ENCODE data around the gene CDK16.

CDK16 gene

DNA sequence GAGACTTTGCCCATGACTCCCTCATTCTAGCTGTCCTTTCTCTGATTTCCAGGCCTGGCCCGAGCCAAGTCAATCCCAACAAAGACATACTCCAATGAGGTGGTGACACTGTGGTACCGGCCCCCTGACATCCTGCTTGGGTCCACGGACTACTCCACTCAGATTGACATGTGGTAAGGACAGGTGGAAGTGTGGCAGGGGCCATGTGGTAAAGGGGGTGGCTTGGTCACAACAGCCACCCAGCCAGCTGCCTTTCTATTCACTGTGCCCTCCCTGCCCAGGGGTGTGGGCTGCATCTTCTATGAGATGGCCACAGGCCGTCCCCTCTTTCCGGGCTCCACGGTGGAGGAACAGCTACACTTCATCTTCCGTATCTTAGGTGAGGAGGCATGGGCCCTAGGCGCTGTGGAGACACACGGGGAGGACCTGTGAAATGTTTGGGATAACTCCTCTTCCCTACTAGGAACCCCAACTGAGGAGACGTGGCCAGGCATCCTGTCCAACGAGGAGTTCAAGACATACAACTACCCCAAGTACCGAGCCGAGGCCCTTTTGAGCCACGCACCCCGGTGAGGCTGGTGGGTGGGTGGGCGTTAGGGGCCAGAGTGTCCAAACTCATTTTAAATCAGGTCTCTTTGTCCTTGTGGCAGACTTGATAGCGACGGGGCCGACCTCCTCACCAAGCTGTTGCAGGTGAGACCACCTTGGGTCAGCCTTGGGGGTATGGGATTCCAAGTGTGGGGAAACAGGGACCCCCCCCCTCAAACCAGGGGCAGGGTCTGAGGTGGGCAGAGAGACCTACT lies 8.3 kb downstream of the CDK16 start:
- H3K27me3 ChIP-seq (replicated peaks; ENCODE audit: control insufficient read depth, insufficient read depth, low read length): no peaks in the 10 kb centered on the region
- H3K4me3 ChIP-seq (replicated peaks; ENCODE audit: low read depth, low read length): no peak overlapping the region
- peaks cover 15% of the 10 kb centered on the region for H3K36me3 ChIP-seq (ENCODE audit: control insufficient read depth, insufficient read depth, low read length)
- DNase-seq (ENCODE audit: extremely low read depth, insufficient read length): no peak
- TF ChIP-seq, protein P1, sequence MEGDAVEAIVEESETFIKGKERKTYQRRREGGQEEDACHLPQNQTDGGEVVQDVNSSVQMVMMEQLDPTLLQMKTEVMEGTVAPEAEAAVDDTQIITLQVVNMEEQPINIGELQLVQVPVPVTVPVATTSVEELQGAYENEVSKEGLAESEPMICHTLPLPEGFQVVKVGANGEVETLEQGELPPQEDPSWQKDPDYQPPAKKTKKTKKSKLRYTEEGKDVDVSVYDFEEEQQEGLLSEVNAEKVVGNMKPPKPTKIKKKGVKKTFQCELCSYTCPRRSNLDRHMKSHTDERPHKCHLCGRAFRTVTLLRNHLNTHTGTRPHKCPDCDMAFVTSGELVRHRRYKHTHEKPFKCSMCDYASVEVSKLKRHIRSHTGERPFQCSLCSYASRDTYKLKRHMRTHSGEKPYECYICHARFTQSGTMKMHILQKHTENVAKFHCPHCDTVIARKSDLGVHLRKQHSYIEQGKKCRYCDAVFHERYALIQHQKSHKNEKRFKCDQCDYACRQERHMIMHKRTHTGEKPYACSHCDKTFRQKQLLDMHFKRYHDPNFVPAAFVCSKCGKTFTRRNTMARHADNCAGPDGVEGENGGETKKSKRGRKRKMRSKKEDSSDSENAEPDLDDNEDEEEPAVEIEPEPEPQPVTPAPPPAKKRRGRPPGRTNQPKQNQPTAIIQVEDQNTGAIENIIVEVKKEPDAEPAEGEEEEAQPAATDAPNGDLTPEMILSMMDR (IDR thresholded peaks at IDR 0.05; ENCODE audit: insufficient read depth, low read length, poor library complexity, severe bottlenecking): no peak

DNA sequence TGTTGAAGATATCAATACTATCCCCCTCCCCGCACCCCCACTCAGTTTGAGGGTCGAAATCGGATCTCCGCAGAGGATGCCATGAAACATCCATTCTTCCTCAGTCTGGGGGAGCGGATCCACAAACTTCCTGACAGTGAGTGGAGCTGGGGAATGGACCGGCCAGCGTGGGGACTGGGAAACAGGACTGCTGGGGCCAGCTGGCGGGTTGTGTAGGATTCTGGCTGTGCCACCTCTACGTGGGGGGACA lies 8.8 kb downstream of the CDK16 start:
- H3K27me3 ChIP-seq (replicated peaks; ENCODE audit: control insufficient read depth, insufficient read depth, low read length): no peaks in the 10 kb centered on the region
- H3K4me3 ChIP-seq (replicated peaks; ENCODE audit: low read depth, low read length): no peak overlapping the region
- TF ChIP-seq, protein P1 (IDR thresholded peaks at IDR 0.05; ENCODE audit: insufficient read depth, low read length, poor library complexity, severe bottlenecking): no peak
- H3K36me3 ChIP-seq (ENCODE audit: control insufficient read depth, insufficient read depth, low read length): peaks cover 15% of the 10 kb centered on the region
- no peak for DNase-seq (ENCODE audit: extremely low read depth, insufficient read length)

DNA sequence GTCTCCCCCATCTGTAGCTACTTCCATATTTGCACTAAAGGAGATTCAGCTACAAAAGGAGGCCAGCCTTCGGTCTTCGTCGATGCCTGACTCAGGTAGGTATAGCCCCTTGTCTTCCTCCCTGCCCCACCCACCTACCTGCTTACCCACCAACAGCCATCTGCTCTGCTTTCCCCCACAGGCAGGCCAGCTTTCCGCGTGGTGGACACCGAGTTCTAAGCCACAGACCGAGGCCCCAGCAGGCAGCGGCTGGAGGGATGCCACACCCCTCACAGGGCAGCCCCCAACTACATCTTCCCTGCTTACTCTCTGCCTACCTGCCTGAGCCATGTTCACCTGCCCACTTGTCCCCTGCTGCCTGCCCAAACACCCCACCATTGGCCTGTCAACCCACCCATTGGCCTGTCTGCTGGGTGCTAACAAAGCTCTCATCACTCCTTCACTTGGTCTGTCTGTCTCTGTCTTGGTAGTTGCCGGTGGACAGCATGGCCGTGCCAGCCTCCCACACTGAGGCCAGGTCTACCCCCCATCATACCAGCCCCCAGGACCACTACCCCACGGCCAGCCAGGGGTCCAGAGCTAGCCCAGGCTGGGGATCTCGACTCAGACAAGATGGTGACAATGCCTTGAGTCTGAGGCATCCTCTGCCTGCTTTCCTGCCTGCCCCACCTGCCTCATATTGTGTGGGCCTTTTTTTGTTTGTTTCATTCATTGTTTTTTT lies 10.2 kb downstream of the CDK16 start:
- H3K27me3 ChIP-seq (replicated peaks; ENCODE audit: control insufficient read depth, insufficient read depth, low read length): no peaks in the 10 kb centered on the region
- TF ChIP-seq, protein P1 (IDR thresholded peaks at IDR 0.05; ENCODE audit: insufficient read depth, low read length, poor library complexity, severe bottlenecking): no peak
- DNase-seq (ENCODE audit: extremely low read depth, insufficient read length): no peak
- H3K4me3 ChIP-seq (replicated peaks; ENCODE audit: low read depth, low read length): no peak overlapping the region
- H3K36me3 ChIP-seq (ENCODE audit: control insufficient read depth, insufficient read depth, low read length): peaks cover 15% of the 10 kb centered on the region

DNA sequence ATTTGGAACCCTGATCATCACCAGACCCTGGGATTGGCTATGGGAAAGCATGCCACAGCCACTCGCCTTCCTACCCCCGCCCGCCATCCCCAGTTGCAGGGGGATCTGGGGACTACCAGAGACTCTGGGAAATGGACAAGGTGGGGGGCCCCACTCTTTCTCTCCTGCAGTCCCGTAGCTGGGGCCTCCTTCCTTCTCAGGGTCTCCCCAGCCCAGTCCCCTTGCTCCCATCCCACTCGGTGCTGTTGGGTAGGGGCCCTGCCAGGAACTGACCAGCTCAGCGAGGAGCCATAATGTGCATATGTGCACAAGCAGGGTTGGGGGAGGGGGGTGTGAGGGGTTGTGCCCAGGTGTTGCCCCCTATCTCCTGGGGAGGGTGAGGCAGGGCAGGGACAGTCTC lies 10.9 kb downstream of the CDK16 start:
- no peaks in the 10 kb centered on the region for H3K27me3 ChIP-seq (replicated peaks; ENCODE audit: control insufficient read depth, insufficient read depth, low read length)
- no peak for DNase-seq (ENCODE audit: extremely low read depth, insufficient read length)
- no peak overlapping the region for H3K4me3 ChIP-seq (replicated peaks; ENCODE audit: low read depth, low read length)
- H3K36me3 ChIP-seq (ENCODE audit: control insufficient read depth, insufficient read depth, low read length): peaks cover 10% of the 10 kb centered on the region
- TF ChIP-seq, protein P1 (IDR thresholded peaks at IDR 0.05; ENCODE audit: insufficient read depth, low read length, poor library complexity, severe bottlenecking): no peak

DNA sequence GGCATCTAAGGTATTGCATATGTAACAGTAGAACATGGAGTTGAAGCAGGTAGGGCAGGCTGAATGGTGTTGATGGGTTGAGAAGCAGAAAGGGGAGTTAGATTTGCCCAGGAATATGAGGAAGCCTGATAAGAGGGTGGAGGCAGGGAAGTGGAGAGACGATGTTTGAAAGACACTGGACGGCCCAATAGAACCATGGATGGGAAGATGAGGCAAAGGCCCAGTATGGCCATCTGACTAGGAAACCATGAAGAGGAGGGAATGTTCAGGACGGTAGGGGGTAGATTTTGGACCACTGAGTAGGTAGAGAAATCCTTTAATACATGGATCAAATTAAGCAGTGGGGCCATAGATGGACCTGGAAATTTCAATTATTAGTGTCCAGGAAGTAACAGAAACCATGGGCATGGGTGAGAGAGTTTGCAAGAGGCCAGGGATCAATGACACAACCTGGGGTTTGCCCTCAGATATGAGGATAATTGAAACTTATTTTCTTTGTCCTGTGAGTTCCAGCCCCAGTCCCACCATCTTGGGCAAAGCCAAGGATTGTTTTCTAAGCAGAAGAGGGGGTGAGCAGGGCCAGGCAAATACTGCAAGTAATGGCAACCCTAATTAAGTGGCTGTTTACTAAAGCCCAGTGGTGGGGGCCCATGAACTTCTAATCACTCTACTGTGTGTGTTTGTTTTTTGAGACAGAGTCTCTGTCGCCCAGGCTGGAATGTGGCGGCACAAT lies 11.8 kb downstream of the CDK16 start:
- no peaks in the 10 kb centered on the region for H3K27me3 ChIP-seq (replicated peaks; ENCODE audit: control insufficient read depth, insufficient read depth, low read length)
- no peak for DNase-seq (ENCODE audit: extremely low read depth, insufficient read length)
- peaks cover 6% of the 10 kb centered on the region for H3K36me3 ChIP-seq (ENCODE audit: control insufficient read depth, insufficient read depth, low read length)
- no peak overlapping the region for H3K4me3 ChIP-seq (replicated peaks; ENCODE audit: low read depth, low read length)
- TF ChIP-seq, protein P1 (IDR thresholded peaks at IDR 0.05; ENCODE audit: insufficient read depth, low read length, poor library complexity, severe bottlenecking): no peak

All from GM06990 (cell line).